Measurements from ENCODE around the gene CAPNS2. TPM values are rescaled to one million over a fixed set of nuclear protein-coding genes. Genes with fewer than 3 reads are reported as not detected.

The CAPNS2 gene
- total and polyA plus RNA-seq, 2 of the 8 experiments (the other 6 are each of a cell fraction or from before 2014, with no cell fraction given), result not detected

DNA sequence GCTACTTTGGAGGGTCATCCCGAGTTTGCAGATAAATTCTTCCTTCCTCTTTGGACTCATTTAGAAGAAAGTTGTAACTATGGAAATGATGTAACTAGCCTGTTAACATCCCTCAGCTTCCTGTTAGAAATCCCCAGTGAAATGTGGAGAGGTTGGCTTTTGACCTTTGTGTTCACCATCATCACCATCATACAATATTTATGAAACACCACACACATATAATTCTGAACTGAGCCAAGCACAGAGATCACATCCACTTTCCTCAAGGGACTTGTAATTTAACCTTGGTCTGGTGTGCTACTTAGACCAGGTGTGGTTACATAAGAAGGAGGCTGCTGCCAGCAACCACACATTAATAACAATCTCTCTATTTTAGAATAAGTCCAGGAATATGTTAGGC is 2.5 kb downstream of the CAPNS2 start:
- Histone ChIP-seq H4K20me1 (replicated peaks in 1 of 2; ENCODE audit: control insufficient read depth in 1 of 2, insufficient read depth in 2 of 2, low read length in 2 of 2) (no peaks in the 10 kb centered on the region), H3K18ac (ENCODE audit: extremely low read depth, low read length) (no peak overlapping the region), H2AK5ac (ENCODE audit: low read depth, low read length) (no peak overlapping the region), H3K36me3 (ENCODE audit: control insufficient read depth in 2 of 4, insufficient read depth in 4 of 4, low read length in 3 of 4) (no peaks in the 10 kb centered on the region), H3K4ac (replicated peaks; ENCODE audit: insufficient read length, low read depth, low read length) (no peak overlapping the region), H4K8ac (ENCODE audit: extremely low read depth, insufficient read depth, low read length) (no peak overlapping the region), H2BK20ac (ENCODE audit: low read length) (no peak overlapping the region), H3K9ac (replicated peaks in 1 of 4; ENCODE audit: extremely low read depth in 1 of 4, low read depth in 3 of 4, low read length in 3 of 4) (no peak overlapping the region), H3K14ac (ENCODE audit: insufficient read length) (no peak overlapping the region), H3K23ac (ENCODE audit: insufficient read length) (no peak overlapping the region), H3K23me2 (ENCODE audit: low read depth, low read length) (no peaks in the 10 kb centered on the region), H3K9me3 (ENCODE audit: insufficient read depth in 2 of 2, low read depth in 1 of 2, low read length in 1 of 2) (no peaks in the 10 kb centered on the region), H3K27me3 (replicated peaks in 1 of 4; ENCODE audit: control insufficient read depth in 3 of 4, extremely low read depth in 1 of 4, insufficient read depth in 3 of 4, low read length in 3 of 4) (no peaks in the 10 kb centered on the region), H2AFZ (ENCODE audit: low read length) (no peak overlapping the region), H3K4me2 (ENCODE audit: insufficient read depth in 1 of 2, low read depth in 2 of 2, low read length in 2 of 2) (no peak overlapping the region), H2BK120ac (replicated peaks; ENCODE audit: low read depth, low read length) (no peak overlapping the region), H3K56ac (replicated peaks; ENCODE audit: insufficient read length, low read depth, low read length) (no peak overlapping the region), H2BK15ac (ENCODE audit: low read length) (no peak overlapping the region), H4K91ac (replicated peaks; ENCODE audit: insufficient read length, low read length) (no peak overlapping the region), H2BK12ac (ENCODE audit: low read depth, low read length) (no peak overlapping the region), H3K4me1 (replicated peaks in 1 of 4; ENCODE audit: control insufficient read depth in 3 of 4, insufficient read depth in 4 of 4, low read length in 3 of 4) (no peaks in the 10 kb centered on the region), H3K4me3 (ENCODE audit: extremely low read depth in 1 of 4, insufficient read depth in 2 of 4, low read depth in 3 of 4, low read length in 4 of 4) (no peak overlapping the region), H2BK5ac (ENCODE audit: low read depth, low read length) (no peak overlapping the region), H3K27ac (ENCODE audit: low read depth, low read length) (no peak overlapping the region), H4K5ac (ENCODE audit: insufficient read length, low read depth, low read length) (no peak overlapping the region), H3K79me2 (ENCODE audit: control insufficient read depth in 1 of 2, insufficient read depth in 2 of 2, low read length in 2 of 2) (no peaks in the 10 kb centered on the region), H3K79me1 (ENCODE audit: low read depth, low read length) (no peaks in the 10 kb centered on the region)
- no peak for DNase-seq (ENCODE audit: low read depth in 1 of 2, low spot score in 2 of 2)
- ChIA-PET CTCF (ENCODE audit: partially characterized antibody) (interaction anchor here (1.1 kb wide), 1 partner anchor 70 kb away, joined by 3 read pairs; no protein-coding TSS in a partner anchor), POLR2A (ENCODE audit: partially characterized antibody) (interaction anchor here (1.1 kb wide), 1 partner anchor 14 kb away, joined by 3 read pairs; no protein-coding TSS in a partner anchor)
- WGBS, 2 experiments (ENCODE audit: extremely low coverage in 1 of 2, insufficient coverage in 1 of 2, insufficient read length in 1 of 2, insufficient replicate concordance in 2 of 2, low coverage in 1 of 2, low lambda C conversion rate in 2 of 2, missing lambda C conversion rate in 1 of 2), result 86% methylated on average over 1 of the region's 1 CpG; no CpG with 5 or more reads in 1 of the 2 experiments
- no peak for FAIRE-seq
- TF ChIP-seq ASH2L (IDR thresholded peaks at IDR 0.05; ENCODE audit: low read length), result no peak
- no peak for TF ChIP-seq HDAC6 (IDR thresholded peaks at IDR 0.05; ENCODE audit: low read depth, low read length)
- no peak for TF ChIP-seq JUN (IDR thresholded peaks at IDR 0.05; ENCODE audit: low read depth, low read length)
- no peak for TF ChIP-seq RFX5 (IDR thresholded peaks at IDR 0.05; ENCODE audit: borderline replicate concordance, low read depth, low read length)
- TF ChIP-seq BACH1 (IDR thresholded peaks at IDR 0.05; ENCODE audit: low read length), result no peak
- TF ChIP-seq CEBPB (IDR thresholded peaks at IDR 0.05; ENCODE audit: low read depth, low read length), result no peak
- no peak for TF ChIP-seq SIX5 (IDR thresholded peaks at IDR 0.05; ENCODE audit: low read depth, low read length)
- TF ChIP-seq EZH2 (IDR thresholded peaks at IDR 0.05; ENCODE audit: low read depth, low read length, severe bottlenecking), result no peak
- no peak for TF ChIP-seq CHD1 (IDR thresholded peaks at IDR 0.05; ENCODE audit: low read depth, low read length)
- no peak for TF ChIP-seq TBP (IDR thresholded peaks at IDR 0.05; ENCODE audit: low read depth, low read length)
- no peak for TF ChIP-seq SRF (IDR thresholded peaks at IDR 0.05; ENCODE audit: low read depth, low read length)
- no peak for TF ChIP-seq GABPA (IDR thresholded peaks at IDR 0.05; ENCODE audit: borderline replicate concordance, insufficient read depth, low read length)
- no peak for TF ChIP-seq E2F6 (IDR thresholded peaks at IDR 0.05)
- TF ChIP-seq POU5F1 (IDR thresholded peaks at IDR 0.05; ENCODE audit: low read depth, low read length), result no peak
- TF ChIP-seq SP2 (IDR thresholded peaks at IDR 0.05; ENCODE audit: low read length), result no peak
